H1 (cell line): Measurements from ENCODE around the gene ATP6V1F. TPM values are rescaled to one million over a fixed set of nuclear protein-coding genes. Genes with fewer than 3 reads are reported as not detected.

Source experiments
- CTCF ChIA-PET: fragments of 300-600 bp; sonication (Branson Sonifier 250); formaldehyde crosslinking; loops from one replicate; lab custom pipeline; 2021; ENCODE audit not compliant: partially characterized antibody; lab: Charles Lee
- POLR2A ChIA-PET: fragments of 300-600 bp; sonication (Branson Sonifier 250); formaldehyde crosslinking; loops from one replicate; lab custom pipeline; 2021; ENCODE audit warnings: inconsistent platforms; ENCODE audit not compliant: partially characterized antibody; lab: Charles Lee
- DNase-seq, 2 experiments: peaks; one replicate each; pipeline versions ENCODE4 v3.0.0 to v3.0.0-alpha.2; 2010 to 2022; ENCODE audit warnings: low spot score in 2 of 2, low read depth in 1 of 2, mixed read lengths in 1 of 2
- FAIRE-seq: peaks from 2 replicates; lab custom pipeline; 2011; peaks lifted over from hg19 to GRCh38; lab: Jason Lieb, UNC
- H2AFZ ChIP-seq: 2 replicates; pipeline ENCODE4 v1.8.1; 2012; ENCODE audit warnings: low read length, inconsistent platforms
- H2AK5ac ChIP-seq: 2 replicates; pipeline ENCODE4 v1.6.1; 2013; ENCODE audit warnings: low read depth, low read length
- H2BK120ac ChIP-seq: replicated peaks from 2 replicates; pipeline ENCODE3; 2013; ENCODE audit warnings: low read depth, low read length, inconsistent platforms
- H2BK12ac ChIP-seq: 2 replicates; pipeline ENCODE4 v1.6.1; 2013; ENCODE audit warnings: low read depth, low read length
- H2BK15ac ChIP-seq: 2 replicates; pipeline ENCODE4 v1.6.1; 2013; ENCODE audit warnings: low read length
- H2BK20ac ChIP-seq: 2 replicates; pipeline ENCODE4 v1.6.1; 2013; ENCODE audit warnings: low read length
- H2BK5ac ChIP-seq: 2 replicates; pipeline ENCODE4 v1.6.1; 2013; ENCODE audit warnings: low read depth, low read length
- H3K14ac ChIP-seq: 2 replicates; pipeline ENCODE4 v1.6.1; 2013; ENCODE audit warnings: inconsistent platforms; ENCODE audit not compliant: insufficient read length
- H3K18ac ChIP-seq: 2 replicates; pipeline ENCODE4 v1.6.1; 2013; ENCODE audit warnings: low read length; ENCODE audit errors: extremely low read depth
- H3K23ac ChIP-seq: 2 replicates; pipeline ENCODE4 v1.6.1; 2013; ENCODE audit warnings: inconsistent platforms; ENCODE audit not compliant: insufficient read length
- H3K23me2 ChIP-seq: 2 replicates; pipeline ENCODE4 v1.6.1; 2013; ENCODE audit warnings: low read depth, low read length
- H3K27ac ChIP-seq: 2 replicates; pipeline ENCODE4 v1.6.1; 2011; ENCODE audit warnings: low read depth, low read length, inconsistent platforms
- H3K27me3 ChIP-seq, 4 experiments: replicated peaks in 1 of 4; 1 replicate in 1 of 4; 2 replicates in 3 of 4; pipeline versions ENCODE4 v1.6.1 to v1.8.1; 2011 to 2013; ENCODE audit warnings: low read length in 3 of 4, mild to moderate bottlenecking in 3 of 4, inconsistent platforms in 2 of 4, mixed read lengths in 2 of 4, moderate library complexity in 1 of 4; ENCODE audit not compliant: control insufficient read depth in 3 of 4, insufficient read depth in 3 of 4; ENCODE audit errors: extremely low read depth in 1 of 4
- H3K36me3 ChIP-seq, 4 experiments: 2 replicates each; pipeline versions ENCODE4 v1.6.1 to v1.8.1; 2011 to 2013; ENCODE audit warnings: mild to moderate bottlenecking in 4 of 4, low read length in 3 of 4, moderate library complexity in 2 of 4, control low read depth in 1 of 4, inconsistent platforms in 1 of 4; ENCODE audit not compliant: insufficient read depth in 4 of 4, control insufficient read depth in 2 of 4
- H3K4ac ChIP-seq: replicated peaks from 2 replicates; pipeline ENCODE3; 2013; ENCODE audit warnings: low read length, low read depth, mixed read lengths, inconsistent platforms; ENCODE audit not compliant: insufficient read length
- H3K4me1 ChIP-seq, 4 experiments: replicated peaks in 1 of 4; 1 replicate in 1 of 4; 2 replicates in 3 of 4; pipeline versions ENCODE4 v1.6.1 to v1.8.1; 2011 to 2013; ENCODE audit warnings: low read length in 3 of 4, inconsistent platforms in 2 of 4, mixed read lengths in 1 of 4; ENCODE audit not compliant: insufficient read depth in 4 of 4, control insufficient read depth in 3 of 4
- H3K4me2 ChIP-seq, 2 experiments: 2 replicates each; pipeline versions ENCODE4 v1.6.1 to v1.8.1; 2011 to 2013; ENCODE audit warnings: low read depth in 2 of 2, low read length in 2 of 2, control low read depth in 1 of 2, inconsistent platforms in 1 of 2, mild to moderate bottlenecking in 1 of 2; ENCODE audit not compliant: insufficient read depth in 1 of 2
- H3K4me3 ChIP-seq, 4 experiments: fragments of 200-600, 300-600 bp in 1 of 4; sonication (generic), shearing (Covaris generic), sonication (Bioruptor Twin) in 1 of 4; 2 replicates each; pipeline versions ENCODE4 v1.5.1 to v1.8.1; 2011 to 2016; ENCODE audit warnings: low read length in 4 of 4, low read depth in 3 of 4, control low read depth in 2 of 4, inconsistent platforms in 2 of 4, mild to moderate bottlenecking in 2 of 4, mixed read lengths in 1 of 4, moderate library complexity in 1 of 4; ENCODE audit not compliant: insufficient read depth in 2 of 4; ENCODE audit errors: extremely low read depth in 1 of 4
- H3K56ac ChIP-seq: replicated peaks from 2 replicates; pipeline ENCODE3; 2013; ENCODE audit warnings: low read depth, mild to moderate bottlenecking, mixed read lengths, low read length, inconsistent platforms; ENCODE audit not compliant: insufficient read length
- H3K79me1 ChIP-seq: 2 replicates; pipeline ENCODE4 v1.6.1; 2013; ENCODE audit warnings: low read depth, low read length, control low read depth
- H3K79me2 ChIP-seq, 2 experiments: 2 replicates each; pipeline versions ENCODE4 v1.6.1 to v1.8.1; 2012 to 2013; ENCODE audit warnings: low read length in 2 of 2, mild to moderate bottlenecking in 2 of 2, inconsistent platforms in 1 of 2; ENCODE audit not compliant: insufficient read depth in 2 of 2, control insufficient read depth in 1 of 2
- H3K9ac ChIP-seq, 4 experiments: replicated peaks in 1 of 4; 1 replicate in 1 of 4; 2 replicates in 3 of 4; pipeline versions ENCODE4 v1.6.1 to v1.8.1; 2011 to 2013; ENCODE audit warnings: low read depth in 3 of 4, low read length in 3 of 4, control low read depth in 2 of 4, mild to moderate bottlenecking in 2 of 4, moderate library complexity in 2 of 4, inconsistent platforms in 1 of 4; ENCODE audit errors: extremely low read depth in 1 of 4
- H3K9me3 ChIP-seq, 2 experiments: 2 replicates each; pipeline versions ENCODE4 v1.6.1 to v1.8.1; 2012 to 2013; ENCODE audit warnings: mild to moderate bottlenecking in 2 of 2, moderate library complexity in 2 of 2, control low read depth in 1 of 2, inconsistent platforms in 1 of 2, low read depth in 1 of 2, low read length in 1 of 2, mixed read lengths in 1 of 2; ENCODE audit not compliant: insufficient read depth in 2 of 2
- H4K20me1 ChIP-seq, 2 experiments: replicated peaks in 1 of 2; 2 replicates each; pipeline versions ENCODE3 to v1.8.1; 2011 to 2013; ENCODE audit warnings: inconsistent platforms in 2 of 2, low read length in 2 of 2, mild to moderate bottlenecking in 1 of 2; ENCODE audit not compliant: insufficient read depth in 2 of 2, control insufficient read depth in 1 of 2
- H4K5ac ChIP-seq: 2 replicates; pipeline ENCODE4 v1.6.1; 2013; ENCODE audit warnings: low read length, low read depth, mixed read lengths, inconsistent platforms; ENCODE audit not compliant: insufficient read length
- H4K8ac ChIP-seq: 2 replicates; pipeline ENCODE4 v1.8.0; 2013; ENCODE audit warnings: mild to moderate bottlenecking, moderate library complexity, low read length, inconsistent platforms; ENCODE audit not compliant: insufficient read depth; ENCODE audit errors: extremely low read depth
- H4K91ac ChIP-seq: replicated peaks from 2 replicates; pipeline ENCODE3; 2013; ENCODE audit warnings: low read length, mixed read lengths, inconsistent platforms; ENCODE audit not compliant: insufficient read length
- CBX8 ChIP-seq: fragments of 300-800, 300-1000 bp; sonication (generic); IDR thresholded peaks from 2 replicates; pipeline ENCODE4 v1.7.1; 2016; ENCODE audit warnings: low read depth, low read length, borderline replicate concordance
- GABPA ChIP-seq: IDR thresholded peaks from 2 replicates; pipeline ENCODE4 v1.6.1; 2011; ENCODE audit warnings: mild to moderate bottlenecking, low read length, moderate library complexity, borderline replicate concordance; ENCODE audit not compliant: insufficient read depth
- JUND ChIP-seq: IDR thresholded peaks from 2 replicates; pipeline ENCODE4 v1.6.1; 2011; ENCODE audit warnings: mild to moderate bottlenecking, improper control_type of control experiment, low read length
- NANOG ChIP-seq: IDR thresholded peaks from 2 replicates; pipeline ENCODE4 v1.6.1; 2011; ENCODE audit warnings: low read length, low read depth, mild to moderate bottlenecking, inconsistent platforms; ENCODE audit not compliant: insufficient read depth, poor library complexity, severe bottlenecking
- PHF8 ChIP-seq: fragments of 200-600 bp; sonication (generic); conservative IDR thresholded peaks from 2 replicates; pipeline ENCODE4 v1.7.1; 2012; ENCODE audit warnings: low read depth, mild to moderate bottlenecking, inconsistent platforms, low read length, moderate library complexity
- POLR2A ChIP-seq, 2 experiments: IDR thresholded peaks; 1 replicate in 1 of 2; 2 replicates in 1 of 2; pipeline ENCODE4 v1.6.1; 2011; ENCODE audit warnings: low read depth in 2 of 2, low read length in 2 of 2, mild to moderate bottlenecking in 2 of 2; ENCODE audit errors: control extremely low read depth in 1 of 2
- RXRA ChIP-seq: IDR thresholded peaks from 2 replicates; pipeline ENCODE4 v1.6.1; 2011; ENCODE audit warnings: low read depth, mild to moderate bottlenecking, low read length, moderate library complexity; ENCODE audit not compliant: insufficient read depth
- SIRT6 ChIP-seq: IDR thresholded peaks from one replicate; pipeline ENCODE4 v1.7.1; 2012; ENCODE audit warnings: low read length, inconsistent platforms
- SP2 ChIP-seq: IDR thresholded peaks from 2 replicates; pipeline ENCODE4 v1.6.1; 2012; ENCODE audit warnings: mild to moderate bottlenecking, low read length, inconsistent platforms
- TEAD4 ChIP-seq: IDR thresholded peaks from 2 replicates; pipeline ENCODE4 v1.6.1; 2012; ENCODE audit warnings: low read depth, low read length, inconsistent platforms, mixed read lengths
- YY1 ChIP-seq: IDR thresholded peaks from 2 replicates; pipeline ENCODE4 v1.6.1; 2011; ENCODE audit warnings: low read depth, mild to moderate bottlenecking, low read length
- WGBS, 2 experiments: shearing (Covaris generic) in 1 of 2; methylation state at CpG; one replicate each; pipeline versions ENCODE4 v1.1.6 to v1.1.7; 2013 to 2015; ENCODE audit warnings: low lambda C conversion rate in 2 of 2, mixed read lengths in 2 of 2, inconsistent platforms in 1 of 2, low coverage in 1 of 2, missing lambda C conversion rate in 1 of 2; ENCODE audit not compliant: insufficient replicate concordance in 2 of 2, insufficient coverage in 1 of 2, insufficient read length in 1 of 2; ENCODE audit errors: extremely low coverage in 1 of 2, missing lambda C conversion rate in 1 of 2; 5-methylcytosine and 5-hydroxymethylcytosine counted together
- polyA plus RNA-seq, 7 experiments: library from polyadenylated mRNA; depleted of rRNA in 3 of 7; stranded (reverse) in 5 of 7; unstranded in 2 of 7; fragments of >200 nt in 5 of 7; fragments of 200-250 nt in 2 of 7; gene quantifications; 1 replicate in 5 of 7; 2 replicates in 1 of 7; 4 replicates in 1 of 7; pipeline versions ENCODE4 v1.2.1 to v1.2.3, GENCODE V29; 2011 to 2013; ENCODE audit warnings: missing spikeins in 2 of 7, mixed read lengths in 2 of 7
- total RNA-seq: library from RNA; stranded (reverse); fragmentation: NEBNext Ultra II Directional; extraction: Animal tissue kit (Norgen Biotek cat#: 25700); gene quantifications from 2 replicates; pipeline ENCODE4 v1.2.1, GENCODE V29; 2021
- TF ChIP-seq, protein P1 (sequence below): IDR thresholded peaks from 2 replicates; pipeline ENCODE4 v1.6.1; 2012; ENCODE audit warnings: inconsistent platforms

The ATP6V1F gene
- total and polyA plus RNA-seq, 2 of the 8 experiments (the other 6 are each of a cell fraction or from before 2014, with no cell fraction given), result 104 to 318 TPM

- H2BK12ac ChIP-seq, result peak overlapping the region; percentile 75; the same call in 1 of the 2 replicates
- no peak overlapping the region for H3K4me3 ChIP-seq
- 80% methylated on average over 27 of the region's 35 CpGs; no CpG with 5 or more reads in 1 of the 2 experiments for WGBS, 2 experiments
- H3K4me2 ChIP-seq, result peak overlapping the region in 1 of 2 experiments; percentile 30; a peak in 1 of 4 replicates
- CTCF ChIA-PET, result interaction anchor here (0.6 to 11.5 kb wide), 31 partner anchors 8 to 150 kb away, joined by 3 to 148 read pairs (median 5); partner anchors contain the start of genes ATP6V1F, CALU, CCDC136 and KCP
- H2BK20ac ChIP-seq, result 0 out of 2 replicates have a peak overlapping the region, but pooled peaks have one; percentile 27
- no peaks in the 10 kb centered on the region for H3K79me2 ChIP-seq
- peak overlapping the region; percentile 65; the same call in 1 of the 2 replicates for H3K18ac ChIP-seq
- no peaks in the 10 kb centered on the region for H3K9me3 ChIP-seq
- H4K91ac ChIP-seq, result no peak overlapping the region
- no peaks in the 10 kb centered on the region for H3K79me1 ChIP-seq
- peak in 1 of 2 experiments; percentile 88 for DNase-seq
- peak overlapping the region; percentile 97 for H2AFZ ChIP-seq
- no peak overlapping the region for H3K14ac ChIP-seq
- H3K23ac ChIP-seq, result no peak overlapping the region
- no peak for FAIRE-seq
- peak overlapping the region; percentile 62 for H4K8ac ChIP-seq
- H2AK5ac ChIP-seq, result no peak overlapping the region
- H2BK5ac ChIP-seq, result no peak overlapping the region
- H2BK15ac ChIP-seq, result no peak overlapping the region
- H4K5ac ChIP-seq, result peak overlapping the region; percentile 13
- H3K56ac ChIP-seq, result no peak overlapping the region
- no peaks in the 10 kb centered on the region; a peak in 1 of 7 replicates for H3K27me3 ChIP-seq
- no peak overlapping the region for H3K4ac ChIP-seq
- no peak overlapping the region for H2BK120ac ChIP-seq
- H3K27ac ChIP-seq, result no peak overlapping the region
- H3K9ac ChIP-seq, result no peak overlapping the region
- no peaks in the 10 kb centered on the region for H4K20me1 ChIP-seq
- no peaks in the 10 kb centered on the region for H3K23me2 ChIP-seq
- POLR2A ChIA-PET, result interaction anchor here (1.0 to 2.7 kb wide), 3 partner anchors 10 to 42 kb away, joined by 3 to 15 read pairs (median 3); no protein-coding TSS in a partner anchor
- peaks cover 0 to 10% (median 5%) of the 10 kb centered on the region in 4 experiments; a peak in 6 of 7 replicates for H3K4me1 ChIP-seq
- no peaks in the 10 kb centered on the region for H3K36me3 ChIP-seq
- TF ChIP-seq POLR2A (IDR thresholded peaks at IDR 0.05; ENCODE audit: control extremely low read depth in 1 of 2, low read depth in 2 of 2, low read length in 2 of 2) (no peak), GABPA (no peak), JUND (no peak), CBX8 (no peak), PHF8 (no peak), YY1 (0 out of 2 replicates have a peak, but pooled peaks have one; percentile 12), NANOG (no peak), SP2 (no peak), SIRT6 (no peak), TEAD4 (no peak), RXRA (no peak)
- TF ChIP-seq, protein P1, sequence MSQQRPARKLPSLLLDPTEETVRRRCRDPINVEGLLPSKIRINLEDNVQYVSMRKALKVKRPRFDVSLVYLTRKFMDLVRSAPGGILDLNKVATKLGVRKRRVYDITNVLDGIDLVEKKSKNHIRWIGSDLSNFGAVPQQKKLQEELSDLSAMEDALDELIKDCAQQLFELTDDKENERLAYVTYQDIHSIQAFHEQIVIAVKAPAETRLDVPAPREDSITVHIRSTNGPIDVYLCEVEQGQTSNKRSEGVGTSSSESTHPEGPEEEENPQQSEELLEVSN, result peak; percentile 84
These were observed 20.6 kb upstream of the ATP6V1F start for GRCh38 chr7:128841921-128842673.
